Subcutaneous abdominal adipose tissue (tissue), 5 donors: ENCODE results near the gene TXNIP.

Experiments
- H3K27ac ChIP-seq: one replicate; pipeline ENCODE4 v1.7.0; 2013; ENCODE audit warnings: low read depth, mild to moderate bottlenecking, inconsistent platforms, low read length, moderate library complexity
- H3K27me3 ChIP-seq, 5 donors: one replicate each; pipeline ENCODE4 v1.7.0; 2013; ENCODE audit warnings: low read length in 5 of 5, inconsistent platforms in 1 of 5; ENCODE audit not compliant: control insufficient read depth in 5 of 5, insufficient read depth in 4 of 5
- H3K36me3 ChIP-seq, 5 donors: one replicate each; pipeline ENCODE4 v1.7.0; 2013; ENCODE audit warnings: low read length in 5 of 5; ENCODE audit not compliant: control insufficient read depth in 5 of 5, insufficient read depth in 5 of 5
- H3K4me1 ChIP-seq, 5 donors: one replicate each; pipeline ENCODE4 v1.7.0; 2013; ENCODE audit warnings: low read length in 5 of 5, mild to moderate bottlenecking in 3 of 5, moderate library complexity in 1 of 5; ENCODE audit not compliant: control insufficient read depth in 5 of 5, insufficient read depth in 5 of 5
- H3K4me3 ChIP-seq, 5 donors: one replicate each; pipeline ENCODE4 v1.7.0; 2013; ENCODE audit warnings: low read length in 5 of 5, low read depth in 1 of 5
- H3K9ac ChIP-seq, 5 donors: one replicate each; pipeline ENCODE4 v1.7.0; 2013; ENCODE audit warnings: low read length in 5 of 5, mild to moderate bottlenecking in 4 of 5, moderate library complexity in 3 of 5
- H3K9me3 ChIP-seq, 5 donors: one replicate each; pipeline ENCODE4 v1.7.0; 2013; ENCODE audit warnings: low read length in 5 of 5; ENCODE audit not compliant: control insufficient read depth in 5 of 5
- donor health status: healthy.
- donor health status: healthy.
- donor health status: healthy.
- donor health status: healthy.
- donor health status: healthy.

TXNIP gene

DNA sequence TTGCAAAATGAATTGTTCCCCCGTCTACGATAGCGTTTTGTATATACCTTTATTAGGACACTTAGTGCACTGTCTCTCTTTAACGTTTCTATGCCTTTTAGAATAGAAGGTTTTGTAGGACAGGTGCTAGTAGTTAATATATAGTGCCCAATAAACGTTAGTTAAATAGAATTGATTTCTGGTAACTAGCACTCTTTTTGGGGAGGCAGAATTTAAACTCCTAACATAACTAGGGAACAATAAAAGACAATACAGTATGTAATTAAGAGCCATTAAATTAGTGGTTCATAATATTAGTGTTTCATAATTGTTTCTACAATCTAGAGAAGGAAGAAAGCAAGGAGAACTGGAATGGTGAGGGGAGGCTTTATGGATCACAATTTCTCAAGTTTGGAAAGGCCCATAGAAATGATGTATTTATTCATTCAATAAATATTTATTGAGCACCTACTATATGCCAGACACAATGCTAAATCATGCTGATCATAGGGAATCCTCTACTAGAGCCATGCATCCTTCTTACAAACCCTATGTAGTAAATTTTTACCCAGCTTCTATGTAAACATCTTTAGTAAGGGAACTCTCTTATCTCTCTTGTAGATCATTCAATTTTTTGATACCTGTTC lies 31.1 kb downstream of the TXNIP start:
- H3K9me3 ChIP-seq, result peaks cover 0 to 7% (median 3%) of the 10 kb centered on the region in 5 donors
- no peaks in the 10 kb centered on the region for H3K36me3 ChIP-seq
- H3K4me3 ChIP-seq, result peak overlapping the region; percentile 81 to 98 (median 91)
- H3K27ac ChIP-seq, result peak overlapping the region; percentile 90
- H3K27me3 ChIP-seq, result no peaks in the 10 kb centered on the region
- H3K4me1 ChIP-seq, result peaks cover 8 to 50% (median 49%) of the 10 kb centered on the region in 5 donors
- peak overlapping the region; percentile 63 to 96 (median 94) for H3K9ac ChIP-seq

DNA sequence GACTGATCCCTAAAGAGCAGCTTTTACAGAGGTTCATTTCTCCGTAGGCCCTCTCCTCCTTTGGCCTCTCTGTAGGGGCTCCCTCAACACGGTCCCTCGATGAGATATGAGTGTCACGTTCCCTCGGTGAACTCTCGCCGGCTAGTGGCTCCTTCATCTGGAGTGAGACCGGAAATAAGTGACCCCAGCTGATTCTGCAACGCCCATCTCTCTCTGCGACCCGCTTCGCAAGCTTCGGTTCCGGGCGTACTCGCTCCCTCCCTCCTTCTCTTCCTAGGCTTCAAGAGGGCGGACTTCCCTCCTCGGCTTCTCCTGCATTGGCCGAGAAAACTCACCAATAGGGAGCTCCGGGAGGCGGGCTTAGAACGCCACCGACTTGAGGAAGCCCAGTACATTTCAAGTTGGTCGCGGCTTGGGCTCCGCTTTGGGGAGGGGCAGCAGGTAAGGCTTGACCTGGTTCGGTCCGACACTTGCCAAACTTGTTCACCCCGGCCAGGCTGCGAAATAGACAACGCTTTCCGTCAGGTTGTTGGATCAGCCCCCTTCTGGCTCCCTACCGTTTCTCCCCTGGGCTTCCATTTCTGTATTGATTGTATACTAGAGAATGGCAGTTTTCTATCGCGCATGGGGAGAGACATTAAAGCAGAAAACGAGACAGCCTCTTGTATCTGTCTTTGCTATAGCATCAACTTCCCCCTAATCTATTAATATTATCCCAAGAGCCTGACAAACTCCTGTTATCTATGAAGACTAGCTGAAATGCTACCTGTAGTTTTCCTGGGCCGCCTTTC lies 31.9 kb downstream of the TXNIP start, which contains the start of the genes ANKRD34A and POLR3GL:
ANKRD34A (minus strand) TSS at position 248 of the 791 bp plus-strand sequence. CDS start 2,816 bp downstream, outside the sequence.
POLR3GL (plus strand) TSS at position 363 of the 791 bp plus-strand sequence. CDS start 10,176 bp downstream, outside the sequence.
- Histone ChIP-seq H3K4me1 (peaks cover 8 to 57% (median 56%) of the 10 kb centered on the region in 5 donors), H3K27me3 (no peaks in the 10 kb centered on the region), H3K4me3 (peak within 1 kb of the TSS; percentile 81 to 98 (median 91)), H3K27ac (peak within 1 kb of the TSS; percentile 90), H3K36me3 (no peaks in the 10 kb centered on the region), H3K9ac (peak within 1 kb of the TSS; percentile 84 to 96 (median 94)), H3K9me3 (peaks cover 0 to 7% (median 3%) of the 10 kb centered on the region in 5 donors)

DNA sequence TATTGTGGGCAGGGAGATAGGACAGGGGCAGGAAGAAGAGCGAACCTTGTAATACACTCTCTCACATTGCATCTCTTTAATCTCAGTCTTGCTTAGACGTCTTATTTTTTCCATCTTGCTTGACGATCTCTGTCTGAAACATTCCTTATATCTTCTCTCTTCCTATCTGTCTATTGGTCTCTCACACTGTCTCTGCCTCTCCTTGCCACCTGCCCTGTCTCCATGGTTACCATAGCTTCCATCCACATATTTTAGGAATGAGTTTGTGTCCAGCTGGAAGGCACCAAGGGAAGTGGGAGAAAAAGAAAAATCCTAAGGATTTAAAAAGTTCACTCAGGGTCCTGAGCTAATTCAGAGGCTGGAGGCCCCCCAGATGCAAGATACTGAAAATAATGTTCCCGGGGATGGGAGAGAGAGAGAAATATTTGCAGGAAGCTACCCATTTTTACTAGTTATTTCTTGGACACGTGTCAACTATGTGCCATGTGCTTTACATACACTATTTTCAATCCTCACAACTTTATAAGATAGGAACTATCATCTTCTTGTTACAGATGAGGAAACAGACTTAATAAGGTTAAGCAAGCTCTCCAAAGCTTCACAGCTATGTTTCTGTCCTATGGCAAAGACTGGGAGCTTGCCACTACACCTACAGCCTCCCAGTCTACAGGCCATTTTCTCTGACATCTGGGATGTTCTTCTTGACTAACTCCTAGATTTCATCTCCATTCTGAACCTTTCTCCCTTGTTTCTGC lies 32.9 kb downstream of the TXNIP start:
- Histone ChIP-seq H3K4me1 (peaks cover 8 to 60% (median 59%) of the 10 kb centered on the region in 5 donors), H3K27me3 (no peaks in the 10 kb centered on the region), H3K9ac (peak overlapping the region in 4 of 5 donors; percentile 94 to 96 (median 94)), H3K9me3 (peaks cover 0 to 7% (median 3%) of the 10 kb centered on the region in 5 donors), H3K27ac (peak overlapping the region; percentile 90), H3K4me3 (peak overlapping the region; percentile 81 to 98 (median 91)), H3K36me3 (no peaks in the 10 kb centered on the region)

DNA sequence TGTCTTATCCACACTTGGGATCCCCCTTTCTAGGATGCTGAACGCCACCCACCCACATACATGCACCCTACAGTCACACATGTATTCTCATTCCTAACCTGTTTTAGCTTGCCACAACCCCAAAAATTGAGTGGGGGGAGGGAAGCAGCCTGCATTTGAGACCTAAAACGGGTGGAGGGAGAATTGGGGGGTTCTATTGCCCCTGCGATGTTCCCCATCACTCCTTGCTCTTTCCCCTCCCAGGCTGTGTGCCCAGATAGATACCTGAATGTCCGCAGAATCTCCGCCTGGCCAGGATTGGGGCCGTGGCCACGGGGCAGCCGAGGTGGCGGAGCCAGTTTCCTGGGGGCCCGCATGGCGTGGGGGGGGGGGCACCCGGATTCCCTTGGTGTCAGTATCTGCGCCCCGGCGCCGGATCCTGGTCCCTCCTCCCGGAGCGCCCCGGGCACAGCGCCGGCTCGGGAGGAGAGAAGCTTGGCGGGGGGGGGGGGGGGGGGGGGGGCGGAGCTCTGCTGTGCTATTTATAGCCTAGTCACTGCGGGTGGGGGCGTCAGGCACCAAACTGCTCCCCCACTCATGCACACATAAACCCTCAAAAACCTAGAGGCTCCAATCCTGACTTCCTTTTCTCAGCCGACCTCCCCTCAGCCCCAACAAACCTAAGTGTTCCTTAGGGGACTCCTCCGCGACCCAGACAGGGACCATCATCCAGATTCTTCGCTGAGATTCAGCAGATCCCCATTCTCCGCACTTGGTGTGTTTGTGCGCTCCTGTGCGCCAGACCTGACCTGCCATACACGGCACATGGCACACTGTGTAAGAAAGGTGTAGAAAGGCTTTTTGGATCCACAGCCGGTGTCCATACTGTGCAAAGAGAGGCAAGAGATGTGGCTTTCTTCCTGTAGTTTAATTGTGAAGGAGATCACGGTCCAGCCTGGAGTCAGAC lies 33.9 kb downstream of the TXNIP start:
- H3K4me3 ChIP-seq, result peak overlapping the region; percentile 80 to 87 (median 81)
- H3K4me1 ChIP-seq, result peaks cover 11 to 65% (median 63%) of the 10 kb centered on the region in 5 donors
- peaks cover 0 to 4% (median 1%) of the 10 kb centered on the region in 5 donors for H3K9me3 ChIP-seq
- no peaks in the 10 kb centered on the region for H3K27me3 ChIP-seq
- H3K36me3 ChIP-seq, result no peaks in the 10 kb centered on the region
- peak overlapping the region; percentile 90 for H3K27ac ChIP-seq
- peak overlapping the region in 4 of 5 donors; percentile 33 to 90 (median 58) for H3K9ac ChIP-seq

DNA sequence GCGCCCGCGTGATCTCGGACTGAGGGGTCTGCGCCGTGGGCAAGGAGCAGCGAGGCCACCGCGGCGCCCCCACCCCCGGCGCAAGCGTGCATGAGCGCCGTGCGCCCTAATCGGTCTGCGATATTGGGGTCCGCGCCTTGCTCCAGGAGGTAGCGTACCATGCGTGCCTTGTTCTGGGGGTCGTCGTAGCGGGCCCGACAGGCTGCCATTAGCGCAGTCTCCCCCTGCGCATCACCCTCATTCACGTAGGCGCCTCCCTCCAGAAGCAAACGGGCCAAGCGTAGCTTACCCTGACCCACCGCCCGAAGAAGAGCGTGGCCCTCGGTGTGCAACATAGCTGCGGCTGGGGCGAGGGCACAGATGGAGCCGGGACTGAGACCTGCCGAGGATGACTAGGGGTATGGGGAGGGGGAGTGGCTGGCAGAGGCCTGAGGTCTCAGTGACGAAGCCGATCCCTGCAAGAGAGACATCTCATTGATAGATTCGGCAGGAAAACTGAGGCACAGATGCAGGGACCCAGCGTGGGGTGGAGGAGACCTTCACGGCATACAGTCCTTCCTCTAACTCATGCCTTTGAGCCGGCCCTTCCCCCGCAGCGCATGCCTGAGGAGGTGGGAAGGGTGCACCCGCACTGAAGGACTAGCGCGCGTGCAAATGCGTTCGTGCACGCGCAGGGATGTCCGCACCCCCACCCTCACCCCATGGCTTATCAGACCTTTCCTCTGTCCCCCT lies 34.8 kb downstream of the TXNIP start:
- Histone ChIP-seq H3K27ac (no peak overlapping the region), H3K4me1 (peaks cover 13 to 74% (median 70%) of the 10 kb centered on the region in 5 donors), H3K9ac (peak overlapping the region in 4 of 5 donors; percentile 34 to 90 (median 80)), H3K36me3 (no peaks in the 10 kb centered on the region), H3K9me3 (no peaks in the 10 kb centered on the region), H3K4me3 (peak overlapping the region; percentile 80 to 87 (median 81)), H3K27me3 (no peaks in the 10 kb centered on the region)

GRCh38 chr1:145961109-145961424 lies 35.3 kb downstream of the TXNIP start:
- Histone ChIP-seq H3K36me3 (no peaks in the 10 kb centered on the region), H3K4me1 (peaks cover 16 to 79% (median 75%) of the 10 kb centered on the region in 5 donors), H3K27ac (peak overlapping the region; percentile 60), H3K9ac (peak overlapping the region; percentile 19 to 90 (median 78)), H3K27me3 (no peaks in the 10 kb centered on the region), H3K4me3 (peak overlapping the region; percentile 80 to 85 (median 81)), H3K9me3 (no peaks in the 10 kb centered on the region)

GRCh38 chr1:145960468-145961108 lies 35.8 kb downstream of the TXNIP start:
- Histone ChIP-seq H3K4me3 (peak overlapping the region; percentile 80 to 85 (median 81)), H3K9me3 (no peaks in the 10 kb centered on the region), H3K4me1 (peaks cover 18 to 84% (median 78%) of the 10 kb centered on the region in 5 donors), H3K36me3 (no peaks in the 10 kb centered on the region), H3K27ac (peak overlapping the region; percentile 60), H3K9ac (peak overlapping the region; percentile 19 to 90 (median 78)), H3K27me3 (no peaks in the 10 kb centered on the region)

DNA sequence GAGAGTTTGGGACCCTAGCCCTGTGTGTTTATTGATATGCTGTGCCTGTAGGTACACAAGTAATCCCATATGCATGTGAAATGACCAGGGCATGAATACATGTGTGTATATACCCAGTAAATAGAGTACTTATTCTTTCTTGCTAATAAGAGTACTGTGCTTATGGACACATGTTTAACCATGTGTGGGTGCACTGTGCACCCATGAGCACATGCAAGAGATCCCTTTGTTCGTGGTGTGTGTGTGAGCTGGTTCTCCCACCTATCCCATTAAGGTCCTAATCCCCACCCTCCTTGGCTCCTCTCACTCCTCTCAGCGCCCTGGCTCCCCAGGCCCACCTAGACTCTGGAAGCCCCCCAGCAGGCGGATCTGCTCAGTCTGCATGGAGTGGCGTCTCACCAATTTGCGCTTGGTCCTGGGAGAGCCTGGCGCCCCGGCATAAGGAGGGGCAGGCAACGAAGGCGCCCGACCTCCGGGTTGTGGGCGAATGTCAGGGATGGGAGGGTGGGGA lies 36.4 kb downstream of the TXNIP start:
- H3K36me3 ChIP-seq, result no peaks in the 10 kb centered on the region
- H3K27me3 ChIP-seq, result no peaks in the 10 kb centered on the region
- peaks cover 22 to 85% (median 78%) of the 10 kb centered on the region in 5 donors for H3K4me1 ChIP-seq
- peak overlapping the region; percentile 61 to 85 (median 81) for H3K4me3 ChIP-seq
- peak overlapping the region in 4 of 5 donors; percentile 1 to 90 (median 74) for H3K9ac ChIP-seq
- no peak overlapping the region for H3K27ac ChIP-seq
- H3K9me3 ChIP-seq, result no peaks in the 10 kb centered on the region
